ENCODE measurements around the gene AGPAT4. TPM values are rescaled to one million over a fixed set of nuclear protein-coding genes. Genes with fewer than 3 reads are reported as not detected.
A peak's percentile ranks its signal among the peaks of the same experiment; 100 is the strongest.

Gene AGPAT4
- total RNA-seq, 1 experiment from 2014 or later: 9.2 TPM

GRCh38 chr6:161101517-161101916 is 172.3 kb downstream of the AGPAT4 start:
- no peaks in the 10 kb centered on the region for H3K27me3 ChIP-seq (replicated peaks; ENCODE audit: control insufficient read depth, insufficient read depth, low read length)
- Mint-ChIP-seq H3K27me3 (ENCODE audit: insufficient read depth, unreplicated experiment) (no peaks in the 10 kb centered on the region), H3K9me3 (ENCODE audit: unreplicated experiment) (no peaks in the 10 kb centered on the region), H3K4me3 (ENCODE audit: unreplicated experiment) (no peak overlapping the region), H3K4me1 (ENCODE audit: low read depth, unreplicated experiment) (no peaks in the 10 kb centered on the region), H3K36me3 (ENCODE audit: insufficient read depth, unreplicated experiment) (peaks cover 21% of the 10 kb centered on the region), H3K27ac (ENCODE audit: unreplicated experiment) (no peak overlapping the region)
- H3K36me3 ChIP-seq (ENCODE audit: control insufficient read depth, insufficient read depth, low read length): no peaks in the 10 kb centered on the region; the same call in 1 of the 2 replicates
- no TSS peak for BruUV-seq (replicated peaks)
- POLR2A ChIA-PET: no interaction called here
- CTCF ChIA-PET: no interaction called here
- intact Hi-C loops (cut with micrococcal nuclease; ENCODE audit: unreplicated experiment): loop anchor here (1.0 kb wide), 1 partner anchor 273 kb away; no protein-coding TSS in a partner anchor
- peak in 1 of 2 experiments; percentile 18 for TF ChIP-seq CTCF (IDR thresholded peaks at IDR 0.05; ENCODE audit: insufficient read depth in 1 of 2, low read depth in 1 of 2, low read length in 1 of 2, severe bottlenecking in 1 of 2, unreplicated experiment in 1 of 2)
- DNase-seq: no peak
- no peaks in the 10 kb centered on the region for H3K9me3 ChIP-seq
- no peaks in the 10 kb centered on the region for H3K4me1 ChIP-seq
- H3K4me3 ChIP-seq (ENCODE audit: low read depth, low read length): no peak overlapping the region

GRCh38 chr6:161100072-161100471 is 173.8 kb downstream of the AGPAT4 start:
- Histone ChIP-seq H3K4me3 (ENCODE audit: low read depth, low read length) (no peak overlapping the region), H3K27me3 (replicated peaks; ENCODE audit: control insufficient read depth, insufficient read depth, low read length) (no peaks in the 10 kb centered on the region), H3K36me3 (ENCODE audit: control insufficient read depth, insufficient read depth, low read length) (no peaks in the 10 kb centered on the region), H3K9me3 (no peaks in the 10 kb centered on the region), H3K4me1 (no peaks in the 10 kb centered on the region)
- intact Hi-C loops (cut with micrococcal nuclease; ENCODE audit: unreplicated experiment): no loop called here
- TF ChIP-seq CTCF (IDR thresholded peaks at IDR 0.05; ENCODE audit: insufficient read depth in 1 of 2, low read depth in 1 of 2, low read length in 1 of 2, severe bottlenecking in 1 of 2, unreplicated experiment in 1 of 2): no peak
- no peak overlapping the region for H3K27ac Mint-ChIP-seq (ENCODE audit: unreplicated experiment)
- no peaks in the 10 kb centered on the region for H3K27me3 Mint-ChIP-seq (ENCODE audit: insufficient read depth, unreplicated experiment)
- DNase-seq: no peak
- H3K4me3 Mint-ChIP-seq (ENCODE audit: unreplicated experiment): no peak overlapping the region
- BruUV-seq (replicated peaks): no TSS peak
- H3K4me1 Mint-ChIP-seq (ENCODE audit: low read depth, unreplicated experiment): no peaks in the 10 kb centered on the region
- peaks cover 31% of the 10 kb centered on the region for H3K36me3 Mint-ChIP-seq (ENCODE audit: insufficient read depth, unreplicated experiment)
- no peaks in the 10 kb centered on the region for H3K9me3 Mint-ChIP-seq (ENCODE audit: unreplicated experiment)
- ChIA-PET CTCF (no interaction called here), POLR2A (no interaction called here)

GRCh38 chr6:161095916-161096315 is 177.9 kb downstream of the AGPAT4 start:
- ChIA-PET CTCF (no interaction called here), POLR2A (no interaction called here)
- no peak overlapping the region for H3K27ac Mint-ChIP-seq (ENCODE audit: unreplicated experiment)
- no peak overlapping the region for H3K4me3 ChIP-seq (ENCODE audit: low read depth, low read length)
- DNase-seq: no peak
- H3K27me3 ChIP-seq (replicated peaks; ENCODE audit: control insufficient read depth, insufficient read depth, low read length): no peaks in the 10 kb centered on the region
- peaks cover 28% of the 10 kb centered on the region for H3K36me3 Mint-ChIP-seq (ENCODE audit: insufficient read depth, unreplicated experiment)
- TF ChIP-seq CTCF (IDR thresholded peaks at IDR 0.05; ENCODE audit: insufficient read depth in 1 of 2, low read depth in 1 of 2, low read length in 1 of 2, severe bottlenecking in 1 of 2, unreplicated experiment in 1 of 2): no peak
- no peaks in the 10 kb centered on the region for H3K4me1 Mint-ChIP-seq (ENCODE audit: low read depth, unreplicated experiment)
- no peaks in the 10 kb centered on the region for H3K27me3 Mint-ChIP-seq (ENCODE audit: insufficient read depth, unreplicated experiment)
- no peak overlapping the region for H3K4me3 Mint-ChIP-seq (ENCODE audit: unreplicated experiment)
- no peaks in the 10 kb centered on the region for H3K4me1 ChIP-seq
- intact Hi-C loops (cut with micrococcal nuclease; ENCODE audit: unreplicated experiment): no loop called here
- no TSS peak for BruUV-seq (replicated peaks)
- H3K36me3 ChIP-seq (ENCODE audit: control insufficient read depth, insufficient read depth, low read length): no peaks in the 10 kb centered on the region
- H3K9me3 ChIP-seq: no peaks in the 10 kb centered on the region
- no peaks in the 10 kb centered on the region for H3K9me3 Mint-ChIP-seq (ENCODE audit: unreplicated experiment)
